HEK293 (cell line): ENCODE measurements around the gene FAM217A.

Experiments used
- CTCF ChIA-PET: fragments of 350-600 bp; formaldehyde crosslinking; extraction: SDS; loops from one replicate; lab custom pipeline; 2021; ENCODE audit warnings: antibody characterized with exemption; lab: Yijun Ruan, JAX
- POLR2A ChIA-PET: fragments of 300-600 bp; formaldehyde crosslinking; extraction: SDS; loops from one replicate; lab custom pipeline; 2020; ENCODE audit warnings: antibody characterized with exemption, inconsistent platforms; lab: Yijun Ruan, JAX
- H3K27ac ChIP-seq: fragments of 200-500 bp; sonication (Bioruptor generic); 2 replicates; pipeline ENCODE4 v1.5.1; 2014; ENCODE audit warnings: low read depth, low read length, control low read depth, inconsistent platforms; ENCODE audit errors: extremely low read depth
- H3K36me3 ChIP-seq, 2 experiments: fragments of 200-500 bp in 1 of 2; sonication (Bioruptor generic) in 1 of 2; 1 replicate in 1 of 2; 2 replicates in 1 of 2; pipeline ENCODE4 v1.5.1; 2014 to 2017; ENCODE audit warnings: inconsistent platforms in 2 of 2, low read length in 2 of 2; ENCODE audit not compliant: control insufficient read depth in 2 of 2, insufficient read depth in 1 of 2
- H3K4me1 ChIP-seq: fragments of 200-500 bp; sonication (Bioruptor generic); 2 replicates; pipeline ENCODE4 v1.5.1; 2014; ENCODE audit warnings: mild to moderate bottlenecking, low read length, inconsistent platforms; ENCODE audit not compliant: control insufficient read depth, insufficient read depth
- H3K4me3 ChIP-seq: 2 replicates; pipeline ENCODE4 v1.5.1; 2011; ENCODE audit warnings: low read depth, mild to moderate bottlenecking, control low read depth, low read length, moderate library complexity
- H3K9me3 ChIP-seq: fragments of 200-500 bp; sonication (Bioruptor generic); 2 replicates; pipeline ENCODE4 v1.5.1; 2014; ENCODE audit warnings: low read depth, low read length, inconsistent platforms; ENCODE audit not compliant: control insufficient read depth, insufficient read depth
- HOXA7 ChIP-seq: sonication (generic); formaldehyde crosslinking; IDR thresholded peaks from 2 replicates; pipeline ENCODE4 v1.8.1; 2022; ENCODE audit warnings: missing genetic modification reagents, borderline replicate concordance
- PRDM6 ChIP-seq: fragments of 450-650 bp; formaldehyde crosslinking; IDR thresholded peaks from 2 replicates; pipeline ENCODE4 v1.5.1; 2017; ENCODE audit warnings: missing biosample characterization, missing genetic modification characterization
- REST ChIP-seq: fragments of 450-650 bp; formaldehyde crosslinking; IDR thresholded peaks from 2 replicates; pipeline ENCODE4 v1.5.1; 2016; ENCODE audit warnings: missing biosample characterization, missing genetic modification characterization
- ZBTB11 ChIP-seq: fragments of 450-650 bp; formaldehyde crosslinking; conservative IDR thresholded peaks from 2 replicates; pipeline ENCODE4 v1.5.1; 2016; ENCODE audit warnings: low read depth, missing biosample characterization, missing genetic modification characterization
- ZNF112 ChIP-seq: fragments of 450-650 bp; formaldehyde crosslinking; IDR thresholded peaks from 2 replicates; pipeline ENCODE4 v1.5.0; 2017; ENCODE audit warnings: missing biosample characterization, missing genetic modification characterization
- ZNF133 ChIP-seq: fragments of 450-650 bp; formaldehyde crosslinking; IDR thresholded peaks from 2 replicates; pipeline ENCODE4 v1.5.1; 2016; ENCODE audit warnings: missing biosample characterization, missing genetic modification characterization
- ZNF175 ChIP-seq: fragments of 450-650 bp; formaldehyde crosslinking; IDR thresholded peaks from 2 replicates; pipeline ENCODE4 v1.5.1; 2016; ENCODE audit warnings: missing biosample characterization, missing genetic modification characterization
- ZNF302 ChIP-seq: fragments of 450-650 bp; formaldehyde crosslinking; IDR thresholded peaks from 2 replicates; pipeline ENCODE4 v1.5.1; 2016; ENCODE audit warnings: missing biosample characterization, missing genetic modification characterization, low read depth
- ZNF324 ChIP-seq: fragments of 450-650 bp; formaldehyde crosslinking; IDR thresholded peaks from 2 replicates; pipeline ENCODE4 v1.5.1; 2016; ENCODE audit warnings: missing biosample characterization, missing genetic modification characterization
- ZNF37A ChIP-seq: fragments of 450-650 bp; IDR thresholded peaks from 2 replicates; pipeline ENCODE4 v1.5.1; 2018; ENCODE audit warnings: missing biosample characterization, missing genetic modification characterization
- ZNF394 ChIP-seq: fragments of 450-650 bp; formaldehyde crosslinking; IDR thresholded peaks from 2 replicates; pipeline ENCODE4 v1.5.1; 2016; ENCODE audit warnings: missing biosample characterization, missing genetic modification characterization, mild to moderate bottlenecking, moderate library complexity, borderline replicate concordance
- ZNF548 ChIP-seq: fragments of 450-650 bp; formaldehyde crosslinking; IDR thresholded peaks from 2 replicates; pipeline ENCODE4 v1.5.1; 2016; ENCODE audit warnings: missing biosample characterization, missing genetic modification characterization
- ZNF560 ChIP-seq: fragments of 450-650 bp; formaldehyde crosslinking; IDR thresholded peaks from 2 replicates; pipeline ENCODE4 v1.5.1; 2017; ENCODE audit warnings: missing biosample characterization, missing genetic modification characterization, borderline replicate concordance
- ZNF571 ChIP-seq: fragments of 450-650 bp; formaldehyde crosslinking; IDR thresholded peaks from 2 replicates; pipeline ENCODE4 v1.5.0; 2017; ENCODE audit warnings: missing biosample characterization, missing genetic modification characterization
- ZNF600 ChIP-seq: fragments of 450-650 bp; formaldehyde crosslinking; IDR thresholded peaks from 2 replicates; pipeline ENCODE4 v1.5.1; 2016; ENCODE audit warnings: missing biosample characterization, missing genetic modification characterization
- ZNF623 ChIP-seq: fragments of 450-650 bp; formaldehyde crosslinking; IDR thresholded peaks from 2 replicates; pipeline ENCODE4 v1.5.1; 2016; ENCODE audit warnings: missing biosample characterization, missing genetic modification characterization
- ZNF776 ChIP-seq: fragments of 450-650 bp; formaldehyde crosslinking; IDR thresholded peaks from 2 replicates; pipeline ENCODE4 v1.5.0; 2017; ENCODE audit warnings: missing biosample characterization, missing genetic modification characterization, borderline replicate concordance
- ZNF837 ChIP-seq: fragments of 450-650 bp; formaldehyde crosslinking; IDR thresholded peaks from 2 replicates; pipeline ENCODE4 v1.5.1; 2016; ENCODE audit warnings: missing biosample characterization, missing genetic modification characterization
- TF ChIP-seq, protein P1 (sequence below): fragments of 450-650 bp; formaldehyde crosslinking; IDR thresholded peaks from 2 replicates; pipeline ENCODE4 v1.5.1; 2016; ENCODE audit warnings: missing biosample characterization, missing genetic modification characterization

Gene FAM217A

GRCh38 chr6:4124351-4124750, 45.4 kb upstream of the FAM217A start (continued):
- TF ChIP-seq, protein P1, sequence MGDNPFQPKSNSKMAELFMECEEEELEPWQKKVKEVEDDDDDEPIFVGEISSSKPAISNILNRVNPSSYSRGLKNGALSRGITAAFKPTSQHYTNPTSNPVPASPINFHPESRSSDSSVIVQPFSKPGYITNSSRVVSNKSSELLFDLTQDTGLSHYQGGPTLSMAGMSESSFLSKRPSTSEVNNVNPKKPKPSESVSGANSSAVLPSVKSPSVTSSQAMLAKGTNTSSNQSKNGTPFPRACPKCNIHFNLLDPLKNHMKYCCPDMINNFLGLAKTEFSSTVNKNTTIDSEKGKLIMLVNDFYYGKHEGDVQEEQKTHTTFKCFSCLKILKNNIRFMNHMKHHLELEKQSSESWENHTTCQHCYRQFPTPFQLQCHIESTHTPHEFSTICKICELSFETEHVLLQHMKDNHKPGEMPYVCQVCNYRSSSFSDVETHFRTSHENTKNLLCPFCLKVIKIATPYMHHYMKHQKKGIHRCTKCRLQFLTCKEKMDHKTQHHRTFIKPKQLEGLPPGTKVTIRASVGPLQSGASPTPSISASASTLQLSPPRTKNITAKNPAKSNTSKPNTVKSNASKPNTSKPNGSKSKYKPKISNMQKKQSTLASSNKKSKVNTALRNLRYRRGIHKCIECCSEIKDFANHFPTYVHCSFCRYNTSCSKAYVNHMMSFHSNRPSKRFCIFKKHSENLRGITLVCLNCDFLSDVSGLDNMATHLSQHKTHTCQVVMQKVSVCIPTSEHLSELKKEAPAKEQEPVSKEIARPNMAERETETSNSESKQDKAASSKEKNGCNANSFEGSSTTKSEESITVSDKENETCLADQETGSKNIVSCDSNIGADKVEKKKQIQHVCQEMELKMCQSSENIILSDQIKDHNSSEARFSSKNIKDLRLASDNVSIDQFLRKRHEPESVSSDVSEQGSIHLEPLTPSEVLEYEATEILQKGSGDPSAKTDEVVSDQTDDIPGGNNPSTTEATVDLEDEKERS (tag by site-specific recombination): no peak
- TF ChIP-seq ZNF560 (tag by site-specific recombination) (no peak), PRDM6 (tag by site-specific recombination) (no peak), ZNF324 (no peak), ZNF837 (tag by site-specific recombination) (no peak), REST (tag by site-specific recombination) (no peak)

- Histone ChIP-seq H3K4me3 (no peak overlapping the region), H3K36me3 (peaks cover 40 to 52% of the 10 kb centered on the region in 2 experiments), H3K9me3 (no peaks in the 10 kb centered on the region)
- CTCF ChIA-PET: interaction anchor here (0.7 kb wide), 2 partner anchors 13 to 108 kb away, joined by 3 to 4 read pairs; no protein-coding TSS in a partner anchor
- no peak for TF ChIP-seq ZNF600
- TF ChIP-seq ZNF37A: no peak
- TF ChIP-seq ZNF571: no peak
- TF ChIP-seq ZNF112: no peak
- TF ChIP-seq ZNF175: no peak
- no peak for TF ChIP-seq HOXA7 (CRISPR knock-in tag)
- TF ChIP-seq ZNF302 (tag by site-specific recombination): no peak
- TF ChIP-seq ZNF776 (tag by site-specific recombination): no peak
- TF ChIP-seq ZNF394: no peak
- no peak for TF ChIP-seq ZNF623
- TF ChIP-seq ZBTB11: no peak
- no peak for TF ChIP-seq ZNF133 (tag by site-specific recombination)
- TF ChIP-seq ZNF548 (tag by site-specific recombination): no peak
- TF ChIP-seq, all 188 proteins: peak for 0
- POLR2A ChIA-PET: no interaction called here
- Histone ChIP-seq H3K27ac (no peak overlapping the region), H3K4me1 (no peaks in the 10 kb centered on the region)
Observed at GRCh38 chr6:4115741-4116140, 36.8 kb upstream of the FAM217A start.
